GM12891 (cell line): ENCODE results near the gene SLC25A24.

ENCODE experiments used
- PAX5 ChIP-seq: IDR thresholded peaks from 2 replicates; pipeline ENCODE4 v1.6.1; 2011; ENCODE audit warnings: low read length, moderate library complexity, mild to moderate bottlenecking; ENCODE audit not compliant: insufficient read depth, severe bottlenecking
- POLR2A ChIP-seq: IDR thresholded peaks from 2 replicates; pipeline ENCODE4 v1.6.1; 2011; ENCODE audit warnings: low read depth, low read length, control low read depth
- POLR2AphosphoS5 ChIP-seq: IDR thresholded peaks from 2 replicates; pipeline ENCODE4 v1.6.1; 2011; ENCODE audit warnings: low read depth, low read length, control low read depth
- POU2F2 ChIP-seq: IDR thresholded peaks from 2 replicates; pipeline ENCODE4 v1.6.1; 2011; ENCODE audit warnings: low read depth, mild to moderate bottlenecking, control low read depth, low read length, moderate library complexity
- SPI1 ChIP-seq: IDR thresholded peaks from 2 replicates; pipeline ENCODE4 v1.6.1; 2011; ENCODE audit warnings: low read depth, low read length, control low read depth
- TAF1 ChIP-seq: IDR thresholded peaks from 2 replicates; pipeline ENCODE4 v1.6.1; 2011; ENCODE audit warnings: low read depth, low read length, control low read depth

GRCh38 chr1:108124023-108124422, 76.1 kb downstream of the SLC25A24 start:
- no peak for TF ChIP-seq POLR2AphosphoS5
- TF ChIP-seq POLR2A = no peak
- no peak for TF ChIP-seq TAF1
- no peak for TF ChIP-seq POU2F2
- TF ChIP-seq PAX5 = no peak
- TF ChIP-seq SPI1 = no peak
